Cardiac fibroblast (primary cell): ENCODE results near the gene UBE2L6.

Experiments
- DNase-seq, 2 donors: peaks; one replicate each; pipeline versions ENCODE4 v3.0.0 to v3.0.0-alpha.2; 2010; ENCODE audit warnings: low read depth in 2 of 2
- H3K4me3 ChIP-seq, 2 donors: replicated peaks in 1 of 2; 1 replicate in 1 of 2; 2 replicates in 1 of 2; pipeline ENCODE4 v1.5.1; 2011; ENCODE audit warnings: low read depth in 2 of 2, low read length in 2 of 2, mild to moderate bottlenecking in 2 of 2, moderate library complexity in 1 of 2
- TF ChIP-seq, protein P1 (sequence below): IDR thresholded peaks from one replicate; pipeline ENCODE4 v1.5.1; 2011; ENCODE audit warnings: low read depth, mild to moderate bottlenecking, low read length, inconsistent platforms

The UBE2L6 gene

GRCh38 chr11:57596266-57596885, 28.9 kb upstream of the UBE2L6 start:
- DNase-seq: no peak
- TF ChIP-seq, protein P1, sequence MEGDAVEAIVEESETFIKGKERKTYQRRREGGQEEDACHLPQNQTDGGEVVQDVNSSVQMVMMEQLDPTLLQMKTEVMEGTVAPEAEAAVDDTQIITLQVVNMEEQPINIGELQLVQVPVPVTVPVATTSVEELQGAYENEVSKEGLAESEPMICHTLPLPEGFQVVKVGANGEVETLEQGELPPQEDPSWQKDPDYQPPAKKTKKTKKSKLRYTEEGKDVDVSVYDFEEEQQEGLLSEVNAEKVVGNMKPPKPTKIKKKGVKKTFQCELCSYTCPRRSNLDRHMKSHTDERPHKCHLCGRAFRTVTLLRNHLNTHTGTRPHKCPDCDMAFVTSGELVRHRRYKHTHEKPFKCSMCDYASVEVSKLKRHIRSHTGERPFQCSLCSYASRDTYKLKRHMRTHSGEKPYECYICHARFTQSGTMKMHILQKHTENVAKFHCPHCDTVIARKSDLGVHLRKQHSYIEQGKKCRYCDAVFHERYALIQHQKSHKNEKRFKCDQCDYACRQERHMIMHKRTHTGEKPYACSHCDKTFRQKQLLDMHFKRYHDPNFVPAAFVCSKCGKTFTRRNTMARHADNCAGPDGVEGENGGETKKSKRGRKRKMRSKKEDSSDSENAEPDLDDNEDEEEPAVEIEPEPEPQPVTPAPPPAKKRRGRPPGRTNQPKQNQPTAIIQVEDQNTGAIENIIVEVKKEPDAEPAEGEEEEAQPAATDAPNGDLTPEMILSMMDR: no peak

DNA sequence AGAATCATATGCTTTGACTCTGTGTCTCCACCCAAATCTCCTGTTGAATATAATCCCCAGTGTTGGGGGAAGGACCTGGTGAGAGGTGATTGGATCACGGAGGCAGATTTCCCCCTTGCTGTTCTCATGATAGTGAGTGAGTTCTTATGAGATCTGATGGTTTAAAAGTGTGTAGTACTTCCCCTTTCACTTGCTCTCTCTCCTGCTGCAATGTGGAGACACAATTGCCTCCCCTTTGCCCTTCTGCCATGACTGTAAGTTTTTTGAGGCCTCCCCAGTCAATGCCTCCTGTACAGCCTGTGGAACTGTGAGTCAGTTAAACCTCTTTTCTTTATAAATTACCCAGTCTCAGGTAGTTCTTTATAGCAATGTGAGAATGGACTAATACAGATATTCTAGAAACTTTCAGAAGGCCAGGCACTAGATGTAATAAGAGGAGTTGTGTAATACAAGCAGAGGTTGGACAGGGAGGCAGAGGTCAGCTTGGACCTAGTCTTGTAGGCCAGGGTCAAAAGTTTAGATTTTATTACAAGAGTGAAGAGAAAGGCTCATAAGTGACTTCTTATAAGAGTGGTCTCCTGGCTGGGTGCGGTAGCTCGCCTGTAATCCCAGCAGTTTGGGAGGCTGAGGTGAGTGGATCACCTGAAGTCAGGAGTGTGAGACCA, 20.7 kb upstream of the UBE2L6 start:
- no peak overlapping the region for H3K4me3 ChIP-seq
- TF ChIP-seq, protein P1: no peak
- DNase-seq: no peak

More at GRCh38 chr11:57596266-57596885, 28.9 kb upstream of the UBE2L6 start:
- no peak overlapping the region for H3K4me3 ChIP-seq

DNA sequence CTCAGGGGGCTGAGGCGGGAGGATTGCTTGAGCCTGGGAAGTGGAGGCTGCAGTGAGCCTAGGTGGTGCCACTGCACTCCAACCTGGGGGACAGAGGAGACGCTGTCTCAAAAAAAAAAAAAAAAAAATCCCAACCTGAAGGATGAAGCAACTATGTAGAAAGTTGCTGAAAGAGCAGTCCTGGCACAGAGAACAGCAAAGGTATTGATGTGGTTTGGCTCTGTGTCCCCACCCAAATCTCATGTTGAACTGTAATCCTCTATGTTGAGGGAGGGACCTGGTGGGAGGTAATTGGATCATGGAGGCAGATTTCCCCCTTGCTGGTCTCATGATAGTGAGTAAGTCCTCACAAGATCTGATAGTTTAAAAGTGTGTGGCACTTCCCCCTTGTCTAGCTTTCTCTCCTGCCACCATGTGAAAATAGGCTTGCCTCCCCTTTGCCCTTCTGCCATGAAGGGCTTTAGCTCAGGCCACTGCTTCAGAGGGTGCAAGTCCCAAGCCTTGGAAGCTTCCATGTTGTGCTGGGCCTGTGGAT, 19.3 kb upstream of the UBE2L6 start:
- DNase-seq: no peak
- TF ChIP-seq, protein P1: no peak
- no peak overlapping the region for H3K4me3 ChIP-seq

DNA sequence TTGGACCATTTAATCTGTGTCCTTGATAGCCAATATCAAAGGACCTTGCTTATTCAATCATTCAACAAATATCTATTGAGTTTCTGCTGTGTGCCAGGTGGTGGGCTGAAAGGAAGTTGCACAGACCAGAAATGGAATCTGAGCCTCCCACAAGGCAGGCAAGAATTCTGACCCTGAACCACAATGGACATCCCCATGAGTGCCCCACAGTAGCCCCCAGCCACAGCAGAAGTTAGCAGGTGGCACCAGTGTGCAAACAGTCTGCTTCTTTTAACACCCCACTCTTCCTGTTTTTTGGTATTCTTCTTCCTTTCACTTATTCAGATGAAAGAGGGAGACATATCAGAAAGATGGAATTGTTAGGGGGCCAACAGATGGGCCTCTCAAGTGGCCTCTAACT, 17.8 kb upstream of the UBE2L6 start:
- TF ChIP-seq, protein P1: no peak
- no peak for DNase-seq
- H3K4me3 ChIP-seq: no peak overlapping the region

- TF ChIP-seq, protein P1: no peak
- no peak for DNase-seq
- H3K4me3 ChIP-seq: no peak overlapping the region
Measured at GRCh38 chr11:57584341-57584740, 16.9 kb upstream of the UBE2L6 start.

- TF ChIP-seq, protein P1: no peak
- no peak overlapping the region for H3K4me3 ChIP-seq
- no peak for DNase-seq
Measured at GRCh38 chr11:57574061-57574460, 6.6 kb upstream of the UBE2L6 start.
